HG02852 (cell line): ENCODE data around the gene PREX1.
"Not testable (repeated sequence)": the region's sequence is repeated elsewhere in the genome, so short reads cannot be mapped to it uniquely, and the experiment has no call there.

Experiments
- ATAC-seq: cut with Tn5 transposase; IDR thresholded peaks from one replicate; pipeline ENCODE4 v1.9.1; 2021; ENCODE audit warnings: mild to moderate bottlenecking, moderate library complexity; ENCODE audit not compliant: unreplicated experiment

Gene PREX1

GRCh38 chr20:48613926-48614325 is 213.9 kb downstream of the PREX1 start:
- ATAC-seq: no peak

GRCh38 chr20:48612335-48612734 is 215.5 kb downstream of the PREX1 start:
- ATAC-seq: no peak

GRCh38 chr20:48610996-48611395 is 216.8 kb downstream of the PREX1 start:
- ATAC-seq: no peak

- peak; percentile 60 for ATAC-seq
These were observed 218.3 kb downstream of the PREX1 start for GRCh38 chr20:48609491-48609978.

- no peak for ATAC-seq
These were observed 219.0 kb downstream of the PREX1 start for GRCh38 chr20:48608756-48609155.

- ATAC-seq: no peak
These were observed 220.3 kb downstream of the PREX1 start for GRCh38 chr20:48607544-48607865.

- ATAC-seq: no peak
These were observed 220.8 kb downstream of the PREX1 start for GRCh38 chr20:48606841-48607543.

GRCh38 chr20:48606172-48606840 is 221.5 kb downstream of the PREX1 start:
- ATAC-seq: no peak

- ATAC-seq: no peak
These were observed 222.2 kb downstream of the PREX1 start for GRCh38 chr20:48605364-48606171.

GRCh38 chr20:48604936-48605335 is 222.9 kb downstream of the PREX1 start:
- ATAC-seq: no peak

- no peak for ATAC-seq
These were observed 223.4 kb downstream of the PREX1 start for GRCh38 chr20:48604426-48604825.

- no peak for ATAC-seq
These were observed 223.9 kb downstream of the PREX1 start for GRCh38 chr20:48603819-48604405.

- no peak for ATAC-seq
These were observed 224.5 kb downstream of the PREX1 start for GRCh38 chr20:48603116-48603818.

GRCh38 chr20:48601798-48602197 is 226.0 kb downstream of the PREX1 start:
- ATAC-seq: no peak

GRCh38 chr20:48600470-48600945 is 227.3 kb downstream of the PREX1 start:
- ATAC-seq: no peak

- ATAC-seq: no peak
These were observed 227.9 kb downstream of the PREX1 start for GRCh38 chr20:48599748-48600469.

GRCh38 chr20:48599106-48599747 is 228.6 kb downstream of the PREX1 start:
- no peak for ATAC-seq

GRCh38 chr20:48598303-48598941 is 229.4 kb downstream of the PREX1 start:
- not testable (repeated sequence) for ATAC-seq
